Fibroblast of mammary gland (primary cell): Measurements from ENCODE around the gene MED27.

Experiments used
- DNase-seq: peaks from one replicate; pipeline ENCODE4 v3.0.0-alpha.2; 2010; ENCODE audit warnings: low read depth
- H3K4me3 ChIP-seq: 2 replicates; pipeline ENCODE4 v1.5.1; 2011; ENCODE audit warnings: low read depth, mild to moderate bottlenecking, low read length, moderate library complexity; ENCODE audit not compliant: control insufficient read depth
- CTCF ChIP-seq: conservative IDR thresholded peaks from 2 replicates; pipeline ENCODE4 v1.5.1; 2011; ENCODE audit warnings: low read depth, low read length, inconsistent platforms; ENCODE audit not compliant: control insufficient read depth, insufficient read depth

Gene MED27

GRCh38 chr9:132002643-132003318, 76.9 kb downstream of the MED27 start:
- peak; percentile 27 for DNase-seq
- no peak overlapping the region for H3K4me3 ChIP-seq
- no peak for TF ChIP-seq CTCF

DNA sequence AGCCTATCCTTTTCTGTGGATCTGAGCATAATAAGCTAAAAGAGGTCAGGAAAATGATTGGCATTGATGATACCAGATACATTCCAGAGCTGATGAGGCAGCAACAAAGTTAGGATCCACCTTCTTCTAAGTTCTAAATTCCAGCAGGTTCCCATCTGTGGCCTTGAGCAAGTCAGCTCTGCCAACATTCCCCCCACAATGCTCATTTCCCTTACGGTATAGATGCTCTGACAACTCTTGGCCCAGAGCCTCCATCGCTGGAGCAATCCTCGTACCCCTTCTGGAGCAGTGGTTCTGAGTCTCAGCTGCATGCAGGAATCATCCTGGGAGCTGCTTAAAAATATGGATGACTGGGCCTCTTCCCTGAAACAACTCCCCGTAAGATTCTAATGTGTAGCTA, 78.1 kb downstream of the MED27 start:
- TF ChIP-seq CTCF, result no peak
- DNase-seq, result no peak
- no peak overlapping the region for H3K4me3 ChIP-seq

GRCh38 chr9:132000659-132001058, 79.0 kb downstream of the MED27 start:
- TF ChIP-seq CTCF, result no peak
- no peak overlapping the region for H3K4me3 ChIP-seq
- no peak for DNase-seq

DNA sequence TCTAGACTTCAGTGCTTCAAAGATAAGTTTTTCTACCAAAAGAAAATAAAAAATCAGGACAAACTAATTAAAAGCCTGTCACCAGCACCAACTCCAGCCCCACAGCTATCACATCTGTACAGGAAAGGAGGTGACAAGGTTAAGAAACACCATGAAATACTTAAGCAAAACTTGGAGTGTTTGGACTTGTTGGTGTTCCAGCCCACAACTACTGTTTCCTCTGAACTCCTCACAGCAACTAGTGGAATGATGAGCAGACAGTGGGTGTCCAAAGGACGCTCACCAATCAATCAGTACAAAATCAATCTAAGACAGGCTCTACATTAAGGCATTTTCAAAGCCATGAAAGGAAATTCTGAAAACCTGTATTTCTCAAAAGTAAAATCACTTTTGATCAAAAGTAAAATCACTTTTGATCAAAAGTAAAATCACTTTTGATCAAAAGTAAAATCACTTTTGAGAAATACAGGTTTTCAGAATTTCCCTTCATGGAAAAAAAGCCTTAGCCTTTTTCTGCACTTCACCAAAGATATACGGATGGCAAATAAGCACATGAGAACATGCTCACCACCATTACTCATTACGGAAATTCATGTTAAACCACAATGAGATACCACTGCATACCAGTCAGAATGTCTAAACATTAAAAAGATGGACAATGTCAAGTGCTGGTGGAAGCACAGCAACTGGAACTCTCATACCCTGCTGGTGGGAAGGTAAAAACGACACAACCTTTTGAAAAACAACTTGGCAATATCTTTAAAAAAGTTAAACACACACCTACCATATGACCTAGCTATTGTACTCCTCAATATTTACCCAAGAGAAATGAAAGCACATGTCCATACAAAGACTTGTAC, 79.7 kb downstream of the MED27 start:
- H3K4me3 ChIP-seq, result no peak overlapping the region
- peak; percentile 85 for DNase-seq
- TF ChIP-seq CTCF, result peak; percentile 20

DNA sequence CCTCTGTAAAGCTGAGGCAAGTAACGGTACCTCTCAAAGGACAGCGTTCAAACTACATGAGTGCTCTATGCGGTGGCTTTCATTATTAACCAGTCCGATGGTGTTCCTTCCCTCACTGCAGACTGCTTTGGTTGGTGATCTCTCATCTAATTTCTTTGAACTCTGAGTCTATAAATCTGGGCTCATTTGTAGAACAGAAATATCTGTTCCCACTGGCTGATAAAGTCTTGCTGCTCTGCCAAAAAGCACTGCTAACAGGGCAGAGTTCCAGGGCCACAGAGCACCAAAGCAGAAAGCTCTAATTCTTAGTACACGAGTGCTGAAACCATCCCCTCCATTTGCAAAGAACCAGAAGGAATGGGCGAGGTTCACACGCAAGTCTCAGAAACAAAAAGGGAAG, 81.9 kb downstream of the MED27 start:
- peak; percentile 40 for DNase-seq
- TF ChIP-seq CTCF, result no peak

DNA sequence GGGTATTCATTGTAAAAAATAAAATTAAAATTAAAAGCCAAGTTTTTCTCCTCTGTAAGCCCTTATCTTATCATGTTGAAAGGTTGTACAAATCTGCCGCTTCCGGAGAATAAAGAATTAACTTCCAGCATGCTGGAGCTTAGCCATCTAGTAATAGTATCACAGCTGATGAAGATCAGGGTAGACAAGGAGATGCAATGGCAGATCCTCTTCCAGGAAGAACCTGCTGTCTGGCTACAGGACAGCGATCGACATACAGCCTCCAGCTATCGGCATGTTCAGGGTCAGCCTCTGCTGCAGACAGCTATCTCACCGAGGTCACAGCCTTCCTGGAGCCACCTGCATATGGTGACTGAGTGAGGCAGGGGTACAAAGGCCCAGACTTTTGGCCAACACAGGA, 82.6 kb downstream of the MED27 start:
- TF ChIP-seq CTCF, result no peak
- DNase-seq, result no peak

More for the DNA sequence above, 81.9 kb downstream of the MED27 start:
- no peak overlapping the region for H3K4me3 ChIP-seq

More for the DNA sequence above, 82.6 kb downstream of the MED27 start:
- no peak overlapping the region for H3K4me3 ChIP-seq
